H1 (cell line): Measurements from ENCODE around the gene KCNJ10. TPM values are rescaled to one million over a fixed set of nuclear protein-coding genes. Genes with fewer than 3 reads are reported as not detected.

Experiments used
- CTCF ChIA-PET: fragments of 300-600 bp; sonication (Branson Sonifier 250); formaldehyde crosslinking; loops from one replicate; lab custom pipeline; 2021; ENCODE audit not compliant: partially characterized antibody; lab: Charles Lee
- POLR2A ChIA-PET: fragments of 300-600 bp; sonication (Branson Sonifier 250); formaldehyde crosslinking; loops from one replicate; lab custom pipeline; 2021; ENCODE audit warnings: inconsistent platforms; ENCODE audit not compliant: partially characterized antibody; lab: Charles Lee
- DNase-seq, 2 experiments: peaks; one replicate each; pipeline versions ENCODE4 v3.0.0 to v3.0.0-alpha.2; 2010 to 2022; ENCODE audit warnings: low spot score in 2 of 2, low read depth in 1 of 2, mixed read lengths in 1 of 2
- FAIRE-seq: peaks from 2 replicates; lab custom pipeline; 2011; peaks lifted over from hg19 to GRCh38; lab: Jason Lieb, UNC
- H2AFZ ChIP-seq: 2 replicates; pipeline ENCODE4 v1.8.1; 2012; ENCODE audit warnings: low read length, inconsistent platforms
- H2AK5ac ChIP-seq: 2 replicates; pipeline ENCODE4 v1.6.1; 2013; ENCODE audit warnings: low read depth, low read length
- H2BK120ac ChIP-seq: replicated peaks from 2 replicates; pipeline ENCODE3; 2013; ENCODE audit warnings: low read depth, low read length, inconsistent platforms
- H2BK12ac ChIP-seq: 2 replicates; pipeline ENCODE4 v1.6.1; 2013; ENCODE audit warnings: low read depth, low read length
- H2BK15ac ChIP-seq: 2 replicates; pipeline ENCODE4 v1.6.1; 2013; ENCODE audit warnings: low read length
- H2BK20ac ChIP-seq: 2 replicates; pipeline ENCODE4 v1.6.1; 2013; ENCODE audit warnings: low read length
- H2BK5ac ChIP-seq: 2 replicates; pipeline ENCODE4 v1.6.1; 2013; ENCODE audit warnings: low read depth, low read length
- H3K14ac ChIP-seq: 2 replicates; pipeline ENCODE4 v1.6.1; 2013; ENCODE audit warnings: inconsistent platforms; ENCODE audit not compliant: insufficient read length
- H3K18ac ChIP-seq: 2 replicates; pipeline ENCODE4 v1.6.1; 2013; ENCODE audit warnings: low read length; ENCODE audit errors: extremely low read depth
- H3K23ac ChIP-seq: 2 replicates; pipeline ENCODE4 v1.6.1; 2013; ENCODE audit warnings: inconsistent platforms; ENCODE audit not compliant: insufficient read length
- H3K23me2 ChIP-seq: 2 replicates; pipeline ENCODE4 v1.6.1; 2013; ENCODE audit warnings: low read depth, low read length
- H3K27ac ChIP-seq: 2 replicates; pipeline ENCODE4 v1.6.1; 2011; ENCODE audit warnings: low read depth, low read length, inconsistent platforms
- H3K27me3 ChIP-seq, 4 experiments: replicated peaks in 1 of 4; 1 replicate in 1 of 4; 2 replicates in 3 of 4; pipeline versions ENCODE4 v1.6.1 to v1.8.1; 2011 to 2013; ENCODE audit warnings: low read length in 3 of 4, mild to moderate bottlenecking in 3 of 4, inconsistent platforms in 2 of 4, mixed read lengths in 2 of 4, moderate library complexity in 1 of 4; ENCODE audit not compliant: control insufficient read depth in 3 of 4, insufficient read depth in 3 of 4; ENCODE audit errors: extremely low read depth in 1 of 4
- H3K36me3 ChIP-seq, 4 experiments: 2 replicates each; pipeline versions ENCODE4 v1.6.1 to v1.8.1; 2011 to 2013; ENCODE audit warnings: mild to moderate bottlenecking in 4 of 4, low read length in 3 of 4, moderate library complexity in 2 of 4, control low read depth in 1 of 4, inconsistent platforms in 1 of 4; ENCODE audit not compliant: insufficient read depth in 4 of 4, control insufficient read depth in 2 of 4
- H3K4ac ChIP-seq: replicated peaks from 2 replicates; pipeline ENCODE3; 2013; ENCODE audit warnings: low read length, low read depth, mixed read lengths, inconsistent platforms; ENCODE audit not compliant: insufficient read length
- H3K4me1 ChIP-seq, 4 experiments: replicated peaks in 1 of 4; 1 replicate in 1 of 4; 2 replicates in 3 of 4; pipeline versions ENCODE4 v1.6.1 to v1.8.1; 2011 to 2013; ENCODE audit warnings: low read length in 3 of 4, inconsistent platforms in 2 of 4, mixed read lengths in 1 of 4; ENCODE audit not compliant: insufficient read depth in 4 of 4, control insufficient read depth in 3 of 4
- H3K4me2 ChIP-seq, 2 experiments: 2 replicates each; pipeline versions ENCODE4 v1.6.1 to v1.8.1; 2011 to 2013; ENCODE audit warnings: low read depth in 2 of 2, low read length in 2 of 2, control low read depth in 1 of 2, inconsistent platforms in 1 of 2, mild to moderate bottlenecking in 1 of 2; ENCODE audit not compliant: insufficient read depth in 1 of 2
- H3K4me3 ChIP-seq, 4 experiments: fragments of 200-600, 300-600 bp in 1 of 4; sonication (generic), shearing (Covaris generic), sonication (Bioruptor Twin) in 1 of 4; 2 replicates each; pipeline versions ENCODE4 v1.5.1 to v1.8.1; 2011 to 2016; ENCODE audit warnings: low read length in 4 of 4, low read depth in 3 of 4, control low read depth in 2 of 4, inconsistent platforms in 2 of 4, mild to moderate bottlenecking in 2 of 4, mixed read lengths in 1 of 4, moderate library complexity in 1 of 4; ENCODE audit not compliant: insufficient read depth in 2 of 4; ENCODE audit errors: extremely low read depth in 1 of 4
- H3K56ac ChIP-seq: replicated peaks from 2 replicates; pipeline ENCODE3; 2013; ENCODE audit warnings: low read depth, mild to moderate bottlenecking, mixed read lengths, low read length, inconsistent platforms; ENCODE audit not compliant: insufficient read length
- H3K79me1 ChIP-seq: 2 replicates; pipeline ENCODE4 v1.6.1; 2013; ENCODE audit warnings: low read depth, low read length, control low read depth
- H3K79me2 ChIP-seq, 2 experiments: 2 replicates each; pipeline versions ENCODE4 v1.6.1 to v1.8.1; 2012 to 2013; ENCODE audit warnings: low read length in 2 of 2, mild to moderate bottlenecking in 2 of 2, inconsistent platforms in 1 of 2; ENCODE audit not compliant: insufficient read depth in 2 of 2, control insufficient read depth in 1 of 2
- H3K9ac ChIP-seq, 4 experiments: replicated peaks in 1 of 4; 1 replicate in 1 of 4; 2 replicates in 3 of 4; pipeline versions ENCODE4 v1.6.1 to v1.8.1; 2011 to 2013; ENCODE audit warnings: low read depth in 3 of 4, low read length in 3 of 4, control low read depth in 2 of 4, mild to moderate bottlenecking in 2 of 4, moderate library complexity in 2 of 4, inconsistent platforms in 1 of 4; ENCODE audit errors: extremely low read depth in 1 of 4
- H3K9me3 ChIP-seq, 2 experiments: 2 replicates each; pipeline versions ENCODE4 v1.6.1 to v1.8.1; 2012 to 2013; ENCODE audit warnings: mild to moderate bottlenecking in 2 of 2, moderate library complexity in 2 of 2, control low read depth in 1 of 2, inconsistent platforms in 1 of 2, low read depth in 1 of 2, low read length in 1 of 2, mixed read lengths in 1 of 2; ENCODE audit not compliant: insufficient read depth in 2 of 2
- H4K20me1 ChIP-seq, 2 experiments: replicated peaks in 1 of 2; 2 replicates each; pipeline versions ENCODE3 to v1.8.1; 2011 to 2013; ENCODE audit warnings: inconsistent platforms in 2 of 2, low read length in 2 of 2, mild to moderate bottlenecking in 1 of 2; ENCODE audit not compliant: insufficient read depth in 2 of 2, control insufficient read depth in 1 of 2
- H4K5ac ChIP-seq: 2 replicates; pipeline ENCODE4 v1.6.1; 2013; ENCODE audit warnings: low read length, low read depth, mixed read lengths, inconsistent platforms; ENCODE audit not compliant: insufficient read length
- H4K8ac ChIP-seq: 2 replicates; pipeline ENCODE4 v1.8.0; 2013; ENCODE audit warnings: mild to moderate bottlenecking, moderate library complexity, low read length, inconsistent platforms; ENCODE audit not compliant: insufficient read depth; ENCODE audit errors: extremely low read depth
- H4K91ac ChIP-seq: replicated peaks from 2 replicates; pipeline ENCODE3; 2013; ENCODE audit warnings: low read length, mixed read lengths, inconsistent platforms; ENCODE audit not compliant: insufficient read length
- BRCA1 ChIP-seq: IDR thresholded peaks from 2 replicates; pipeline ENCODE4 v1.6.1; 2012; ENCODE audit warnings: low read depth, low read length, improper control_type of control experiment
- KDM4A ChIP-seq: IDR thresholded peaks from one replicate; pipeline ENCODE4 v1.7.1; 2012; ENCODE audit warnings: low read depth, mild to moderate bottlenecking, moderate library complexity, low read length, inconsistent platforms; ENCODE audit not compliant: severe bottlenecking
- NANOG ChIP-seq: IDR thresholded peaks from 2 replicates; pipeline ENCODE4 v1.6.1; 2011; ENCODE audit warnings: low read length, low read depth, mild to moderate bottlenecking, inconsistent platforms; ENCODE audit not compliant: insufficient read depth, poor library complexity, severe bottlenecking
- RBBP5 ChIP-seq: IDR thresholded peaks from 2 replicates; pipeline ENCODE4 v1.7.1; 2012; ENCODE audit warnings: low read depth, mild to moderate bottlenecking, inconsistent platforms, low read length, moderate library complexity, borderline replicate concordance
- RNF2 ChIP-seq: fragments of 200-900, 300-1000 bp; sonication (generic); IDR thresholded peaks from 2 replicates; pipeline ENCODE4 v1.7.1; 2016; ENCODE audit warnings: borderline replicate concordance, low read depth, mild to moderate bottlenecking, antibody characterized with exemption, low read length; ENCODE audit not compliant: poor library complexity, severe bottlenecking; ENCODE audit errors: missing control alignments
- WGBS, 2 experiments: shearing (Covaris generic) in 1 of 2; methylation state at CpG; one replicate each; pipeline versions ENCODE4 v1.1.6 to v1.1.7; 2013 to 2015; ENCODE audit warnings: low lambda C conversion rate in 2 of 2, mixed read lengths in 2 of 2, inconsistent platforms in 1 of 2, low coverage in 1 of 2, missing lambda C conversion rate in 1 of 2; ENCODE audit not compliant: insufficient replicate concordance in 2 of 2, insufficient coverage in 1 of 2, insufficient read length in 1 of 2; ENCODE audit errors: extremely low coverage in 1 of 2, missing lambda C conversion rate in 1 of 2; 5-methylcytosine and 5-hydroxymethylcytosine counted together
- polyA plus RNA-seq, 7 experiments: library from polyadenylated mRNA; depleted of rRNA in 3 of 7; stranded (reverse) in 5 of 7; unstranded in 2 of 7; fragments of >200 nt in 5 of 7; fragments of 200-250 nt in 2 of 7; gene quantifications; 1 replicate in 5 of 7; 2 replicates in 1 of 7; 4 replicates in 1 of 7; pipeline versions ENCODE4 v1.2.1 to v1.2.3, GENCODE V29; 2011 to 2013; ENCODE audit warnings: missing spikeins in 2 of 7, mixed read lengths in 2 of 7
- total RNA-seq: library from RNA; stranded (reverse); fragmentation: NEBNext Ultra II Directional; extraction: Animal tissue kit (Norgen Biotek cat#: 25700); gene quantifications from 2 replicates; pipeline ENCODE4 v1.2.1, GENCODE V29; 2021

The KCNJ10 gene
- total and polyA plus RNA-seq, 2 of the 8 experiments (the other 6 are each of a cell fraction or from before 2014, with no cell fraction given): 1.7 to 2.4 TPM

GRCh38 chr1:160094291-160094625 lies 24.3 kb upstream of the KCNJ10 start:
- Histone ChIP-seq H2BK12ac (0 out of 2 replicates have a peak overlapping the region, but pooled peaks have one; percentile 99), H3K14ac (no peak overlapping the region), H4K8ac (no peak overlapping the region), H4K20me1 (peaks cover 0 to 4% of the 10 kb centered on the region in 2 experiments), H3K4ac (no peak overlapping the region), H2AFZ (no peak overlapping the region), H3K23me2 (peaks cover 19% of the 10 kb centered on the region), H3K79me1 (peaks cover 14% of the 10 kb centered on the region), H3K4me3 (no peak overlapping the region), H3K9me3 (no peaks in the 10 kb centered on the region; a peak in 1 of 4 replicates), H3K4me2 (no peak overlapping the region), H3K36me3 (peaks cover 10 to 35% (median 22%) of the 10 kb centered on the region in 4 experiments), H3K4me1 (peaks cover 9 to 37% (median 28%) of the 10 kb centered on the region in 4 experiments), H3K56ac (no peak overlapping the region), H2BK15ac (0 out of 2 replicates have a peak overlapping the region, but pooled peaks have one; percentile 46), H3K27ac (0 out of 2 replicates have a peak overlapping the region, but pooled peaks have one; percentile 25), H2BK20ac (peak overlapping the region; percentile 57; the same call in 1 of the 2 replicates), H3K18ac (no peak overlapping the region), H3K9ac (no peak overlapping the region), H3K79me2 (peaks cover 0 to 36% of the 10 kb centered on the region in 2 experiments; a peak in 2 of 4 replicates), H3K27me3 (no peaks in the 10 kb centered on the region), H2AK5ac (no peak overlapping the region), H4K91ac (no peak overlapping the region), H4K5ac (no peak overlapping the region), H2BK120ac (no peak overlapping the region), H3K23ac (no peak overlapping the region), H2BK5ac (0 out of 2 replicates have a peak overlapping the region, but pooled peaks have one; percentile 41)
- DNase-seq: no peak
- ChIA-PET CTCF (interaction anchor here (1.5 to 50.1 kb wide), 4 partner anchors 8 to 158 kb away, joined by 3 to 1874 read pairs (median 92); partner anchors contain the start of genes KCNJ10 and KCNJ9), POLR2A (interaction anchor here (1.3 to 1.4 kb wide), 2 partner anchors 10 to 12 kb away, joined by 4 to 5 read pairs; no protein-coding TSS in a partner anchor)
- no peak for FAIRE-seq
- WGBS, 2 experiments: 87% methylated on average over 4 of the region's 4 CpGs; no CpG with 5 or more reads in 1 of the 2 experiments
- TF ChIP-seq NANOG (no peak), KDM4A (no peak), RNF2 (no peak), RBBP5 (no peak), BRCA1 (no peak)
